ENCODE results near the gene INHA.

GRCh38 chr2:219527472-219527871 is 44.6 kb upstream of the INHA start:
- no peak for TF ChIP-seq CREB1 (IDR thresholded peaks at IDR 0.05; ENCODE audit: low read depth)
- TF ChIP-seq REST (IDR thresholded peaks at IDR 0.05; ENCODE audit: low read depth) = no peak
- TF ChIP-seq, protein P1, sequence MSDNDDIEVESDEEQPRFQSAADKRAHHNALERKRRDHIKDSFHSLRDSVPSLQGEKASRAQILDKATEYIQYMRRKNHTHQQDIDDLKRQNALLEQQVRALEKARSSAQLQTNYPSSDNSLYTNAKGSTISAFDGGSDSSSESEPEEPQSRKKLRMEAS (IDR thresholded peaks at IDR 0.05) = no peak
- no peak for TF ChIP-seq USF1 (IDR thresholded peaks at IDR 0.05)
- TF ChIP-seq RAD21 (IDR thresholded peaks at IDR 0.05; ENCODE audit: low read depth) = no peak
- no peak for TF ChIP-seq CEBPB (IDR thresholded peaks at IDR 0.05)
- TF ChIP-seq EP300 (IDR thresholded peaks at IDR 0.05; ENCODE audit: borderline replicate concordance) = no peak
- TF ChIP-seq NFIC (IDR thresholded peaks at IDR 0.05) = no peak

Data from Ishikawa (cell line).